PC-3 (cell line): Measurements from ENCODE around the gene IFNAR1. TPM values are rescaled to one million over a fixed set of nuclear protein-coding genes. Genes with fewer than 3 reads are reported as not detected.

Experiments
- ATAC-seq: fragments of 200-7000 bp; cut with Tn5 transposase; 2 replicates; pipeline ENCODE4 v1.9.1; 2020; ENCODE audit warnings: mild to moderate bottlenecking, moderate library complexity
- BruUV-seq: library from RNA; stranded (reverse); fragments of 400-500 nt; replicated peaks from 2 replicates; lab custom pipeline; 2021; lab: Mats Ljungman, UMichigan
- CTCF ChIA-PET: fragments of 300-600 bp; sonication (Branson Sonifier 250); formaldehyde crosslinking; loops from one replicate; lab custom pipeline; 2022; ENCODE audit warnings: antibody characterized with exemption; lab: Charles Lee
- POLR2A ChIA-PET: fragments of 300-600 bp; sonication (Branson Sonifier 250); formaldehyde crosslinking; loops from one replicate; lab custom pipeline; 2022; ENCODE audit warnings: antibody characterized with exemption; ENCODE audit not compliant: unreplicated experiment; lab: Charles Lee
- DNase-seq: peaks from one replicate; pipeline ENCODE4 v3.0.0-alpha.2; 2015
- H2AFZ ChIP-seq: fragments of 300-600 bp; sonication (generic); 2 replicates; pipeline ENCODE4 v1.6.0; 2016; ENCODE audit warnings: antibody characterized with exemption, low read length
- H3F3A ChIP-seq: fragments of 300-600 bp; sonication (generic); one replicate; pipeline ENCODE4 v1.6.0; 2017; ENCODE audit warnings: antibody characterized with exemption, low read length, control low read depth, mild to moderate bottlenecking; ENCODE audit not compliant: unreplicated experiment
- H3K27ac ChIP-seq: fragments of 300-600 bp; sonication (generic); 2 replicates; pipeline ENCODE4 v1.5.1; 2016; ENCODE audit warnings: mild to moderate bottlenecking, low read length
- H3K27me3 ChIP-seq: fragments of 300-600 bp; sonication (generic); 2 replicates; pipeline ENCODE4 v1.6.1; 2016; ENCODE audit warnings: low read length, mixed read lengths
- H3K36me3 ChIP-seq: fragments of 300-600 bp; sonication (generic); 2 replicates; pipeline ENCODE4 v1.6.1; 2016; ENCODE audit warnings: low read depth, mixed run types, low read length, mixed read lengths
- H3K4me1 ChIP-seq: fragments of 300-600 bp; sonication (generic); 2 replicates; pipeline ENCODE4 v1.5.1; 2016; ENCODE audit warnings: low read length; ENCODE audit not compliant: insufficient read depth
- H3K4me2 ChIP-seq: fragments of 300-600 bp; sonication (generic); 2 replicates; pipeline ENCODE4 v1.6.0; 2016; ENCODE audit warnings: low read length
- H3K4me3 ChIP-seq: fragments of 300-600 bp; sonication (generic); 2 replicates; pipeline ENCODE4 v1.5.1; 2016; ENCODE audit warnings: mild to moderate bottlenecking, low read length, mixed read lengths
- H3K79me2 ChIP-seq: fragments of 300-600 bp; sonication (generic); 2 replicates; pipeline ENCODE4 v1.6.1; 2017; ENCODE audit warnings: low read length, mixed read lengths
- H3K9ac ChIP-seq: fragments of 300-600 bp; sonication (generic); 2 replicates; pipeline ENCODE4 v1.6.0; 2016; ENCODE audit warnings: mild to moderate bottlenecking, low read length
- H3K9me2 ChIP-seq: fragments of 300-600 bp; sonication (generic); replicated peaks from 2 replicates; pipeline ENCODE4 v1.6.1; 2016; ENCODE audit warnings: mixed run types, low read length, mixed read lengths
- H3K9me3 ChIP-seq: fragments of 300-600 bp; sonication (generic); 2 replicates; pipeline ENCODE4 v1.6.1; 2016; ENCODE audit warnings: low read length, mixed read lengths
- H4K20me1 ChIP-seq: fragments of 300-600 bp; sonication (generic); 2 replicates; pipeline ENCODE4 v1.6.1; 2016; ENCODE audit warnings: low read length, mixed read lengths
- CTCF ChIP-seq: fragments of 300-600 bp; sonication (generic); conservative IDR thresholded peaks from 2 replicates; pipeline ENCODE4 v1.5.1; 2017; ENCODE audit warnings: antibody characterized with exemption, low read depth, mild to moderate bottlenecking, low read length
- EZH2 ChIP-seq: fragments of 300-600 bp; sonication (generic); IDR thresholded peaks from one replicate; pipeline ENCODE4 v1.6.1; 2017; ENCODE audit warnings: antibody characterized with exemption, mild to moderate bottlenecking, low read length; ENCODE audit not compliant: unreplicated experiment
- EZH2phosphoT487 ChIP-seq: fragments of 300-600 bp; sonication (generic); IDR thresholded peaks from 2 replicates; pipeline ENCODE4 v1.6.1; 2018; ENCODE audit warnings: mild to moderate bottlenecking, antibody characterized with exemption, low read length, borderline replicate concordance
- intact Hi-C: fragments of 100-400 bp; cut with micrococcal nuclease; formaldehyde crosslinking; loops from 2 replicates; pipeline ENCODE4 v1.9.0; 2023
- total RNA-seq: library from RNA; depleted of rRNA; stranded (reverse); fragments of >200 nt; gene quantifications from 2 replicates; pipeline ENCODE4 v1.2.3, GENCODE V29; 2014

IFNAR1 gene
- total RNA-seq, 1 experiment from 2014 or later, result 13.2 TPM

- Histone ChIP-seq H3K9me3 (no peaks in the 10 kb centered on the region), H3K9ac (no peak overlapping the region), H3K27ac (no peak overlapping the region), H3K4me3 (no peak overlapping the region), H3K9me2 (no peaks in the 10 kb centered on the region), H3K4me1 (peaks cover 3% of the 10 kb centered on the region; the same call in 1 of the 2 replicates), H3K4me2 (no peak overlapping the region), H3K79me2 (no peaks in the 10 kb centered on the region), H4K20me1 (no peaks in the 10 kb centered on the region), H2AFZ (no peak overlapping the region), H3K36me3 (no peaks in the 10 kb centered on the region), H3K27me3 (no peaks in the 10 kb centered on the region), H3F3A (no peaks in the 10 kb centered on the region)
- no TSS peak for BruUV-seq
- CTCF ChIA-PET, result no interaction called here
- POLR2A ChIA-PET, result no interaction called here
- TF ChIP-seq EZH2phosphoT487, result no peak
- DNase-seq (no peak), ATAC-seq (peak; percentile 63)
- intact Hi-C loops, result no loop called here
These were observed 71.1 kb downstream of the IFNAR1 start for GRCh38 chr21:33395891-33396331.

GRCh38 chr21:33396436-33396835 is 71.7 kb downstream of the IFNAR1 start:
- Histone ChIP-seq H3K9me3 (no peaks in the 10 kb centered on the region), H3K79me2 (no peaks in the 10 kb centered on the region), H3K9me2 (no peaks in the 10 kb centered on the region), H3F3A (no peaks in the 10 kb centered on the region), H3K27ac (no peak overlapping the region), H3K36me3 (no peaks in the 10 kb centered on the region), H4K20me1 (no peaks in the 10 kb centered on the region), H2AFZ (no peak overlapping the region), H3K4me1 (peaks cover 6% of the 10 kb centered on the region; the same call in 1 of the 2 replicates), H3K9ac (no peak overlapping the region), H3K27me3 (no peaks in the 10 kb centered on the region), H3K4me2 (no peak overlapping the region), H3K4me3 (no peak overlapping the region)
- intact Hi-C loops, result no loop called here
- ATAC-seq (no peak), DNase-seq (no peak)
- TF ChIP-seq EZH2 (no peak), CTCF (no peak), EZH2phosphoT487 (no peak)
- no TSS peak for BruUV-seq
- ChIA-PET CTCF (no interaction called here), POLR2A (no interaction called here)

- Histone ChIP-seq H4K20me1 (no peaks in the 10 kb centered on the region), H3F3A (no peaks in the 10 kb centered on the region), H3K9me3 (no peaks in the 10 kb centered on the region), H3K4me1 (peaks cover 6% of the 10 kb centered on the region; the same call in 1 of the 2 replicates), H2AFZ (no peak overlapping the region), H3K79me2 (no peaks in the 10 kb centered on the region), H3K36me3 (no peaks in the 10 kb centered on the region), H3K4me3 (no peak overlapping the region), H3K4me2 (no peak overlapping the region), H3K27ac (no peak overlapping the region), H3K9ac (no peak overlapping the region), H3K9me2 (no peaks in the 10 kb centered on the region), H3K27me3 (no peaks in the 10 kb centered on the region)
- intact Hi-C loops, result no loop called here
- POLR2A ChIA-PET, result no interaction called here
- no peak for DNase-seq
- BruUV-seq, result no TSS peak
- CTCF ChIA-PET, result no interaction called here
- no peak for TF ChIP-seq EZH2phosphoT487
- TF ChIP-seq EZH2, result no peak
- no peak for TF ChIP-seq CTCF
- ATAC-seq, result no peak
These were observed 72.2 kb downstream of the IFNAR1 start for GRCh38 chr21:33396951-33397350.
